BLaER1 treated with 17β-estradiol and CSF1 and Interleukin-3, amounts not matched to agents 10 nM and 100 nM (cell line): ENCODE data around the gene ZDHHC19.
"Not testable (repeated sequence)": the region's sequence is repeated elsewhere in the genome, so short reads cannot be mapped to it uniquely, and the experiment has no call there.

Source experiments
- H3K27ac ChIP-seq, 11 experiments: shearing (Covaris generic); formaldehyde crosslinking; 2 replicates each; pipeline ENCODE4 v1.8.1; 2022
- H3K27me3 ChIP-seq, 11 experiments: shearing (Covaris generic); formaldehyde crosslinking; 2 replicates each; pipeline ENCODE4 v1.8.1; 2022
- H3K36me3 ChIP-seq, 11 experiments: shearing (Covaris generic); formaldehyde crosslinking; 2 replicates each; pipeline ENCODE4 v1.8.1; 2022
- H3K4me1 ChIP-seq, 10 experiments: shearing (Covaris generic); formaldehyde crosslinking; 2 replicates each; pipeline ENCODE4 v1.8.1; 2022
- H3K4me2 ChIP-seq, 11 experiments: shearing (Covaris generic); formaldehyde crosslinking; 2 replicates each; pipeline ENCODE4 v1.8.1; 2022
- H3K4me3 ChIP-seq, 10 experiments: shearing (Covaris generic); formaldehyde crosslinking; 2 replicates each; pipeline ENCODE4 v1.8.1; 2022
- H3K9ac ChIP-seq, 11 experiments: shearing (Covaris generic); formaldehyde crosslinking; 2 replicates each; pipeline ENCODE4 v1.8.1; 2022
- H3K9me3 ChIP-seq, 11 experiments: shearing (Covaris generic); formaldehyde crosslinking; replicated peaks in 1 of 11; 2 replicates each; pipeline ENCODE4 v1.8.1; 2022
- H4K20me1 ChIP-seq, 11 experiments: shearing (Covaris generic); formaldehyde crosslinking; 2 replicates each; pipeline ENCODE4 v1.8.1; 2022
- Cebpa-rat ChIP-seq, 11 experiments: shearing (Covaris generic); IDR thresholded peaks; 2 replicates each; pipeline ENCODE4 v1.8.1; 2022

The ZDHHC19 gene

DNA sequence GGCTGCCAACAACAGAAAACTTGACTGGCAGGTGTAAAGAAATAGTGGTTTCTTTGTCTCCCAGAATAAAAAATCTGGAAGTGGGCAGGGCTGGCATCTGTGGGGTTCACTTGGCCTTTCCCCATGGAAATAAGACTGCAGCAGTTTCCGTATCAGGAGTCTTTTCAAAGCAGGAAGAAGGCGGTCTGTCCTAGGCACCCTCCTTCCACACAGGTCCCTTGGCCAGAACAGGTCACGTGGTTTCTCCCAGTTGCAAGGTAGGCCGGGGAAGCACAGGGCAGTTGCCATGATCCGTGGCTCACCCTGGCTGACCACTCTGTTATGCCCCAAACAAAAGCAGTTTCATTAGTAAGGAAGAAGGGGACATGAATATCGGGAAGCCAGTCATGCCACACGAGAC, 45.4 kb downstream of the ZDHHC19 start:
- no peaks in the 10 kb centered on the region for H3K27me3 ChIP-seq
- no peak overlapping the region for H3K9ac ChIP-seq
- H3K9me3 ChIP-seq = peaks cover 0 to 2% (median 0%) of the 10 kb centered on the region in 11 experiments; a peak in 1 of 22 replicates
- no peak for TF ChIP-seq Cebpa-rat (IDR thresholded peaks at IDR 0.05)
- H3K4me2 ChIP-seq = no peak overlapping the region
- H3K36me3 ChIP-seq = no peaks in the 10 kb centered on the region
- H3K4me3 ChIP-seq = no peak overlapping the region
- no peak overlapping the region for H3K27ac ChIP-seq
- H4K20me1 ChIP-seq = no peaks in the 10 kb centered on the region
- peaks cover 7 to 28% (median 14%) of the 10 kb centered on the region in 10 experiments; a peak in 18 of 20 replicates for H3K4me1 ChIP-seq

DNA sequence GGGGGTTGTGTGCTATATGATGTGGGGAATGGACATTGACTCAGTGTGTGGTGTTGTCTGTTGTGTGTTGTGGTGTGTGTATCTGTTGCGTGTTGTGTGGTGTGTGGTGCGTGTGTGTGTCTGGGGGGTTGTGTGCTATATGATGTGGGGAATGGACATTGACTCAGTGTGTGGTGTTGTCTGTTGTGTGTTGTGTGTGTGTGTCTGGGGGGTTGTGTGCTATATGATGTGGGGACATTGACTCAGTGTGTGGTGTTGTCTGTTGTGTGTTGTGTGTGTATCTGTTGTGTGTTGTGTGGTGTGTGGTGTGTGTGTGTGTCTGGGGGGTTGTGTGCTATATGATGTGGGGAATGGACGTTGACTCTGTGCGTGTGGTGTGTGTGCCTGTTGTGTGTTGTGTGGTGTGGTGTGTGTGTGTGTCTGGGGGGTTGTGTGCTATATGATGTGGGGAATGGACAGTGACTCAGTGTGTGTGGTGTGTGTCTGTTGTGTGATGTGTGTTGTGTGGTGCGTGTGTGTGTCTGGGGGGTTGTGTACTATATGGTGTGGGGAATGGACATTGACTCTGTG, 46.1 kb downstream of the ZDHHC19 start:
- not testable (repeated sequence) for H3K9me3 ChIP-seq, H3K4me2 ChIP-seq, H3K4me3 ChIP-seq, H3K9ac ChIP-seq, H4K20me1 ChIP-seq, H3K27ac ChIP-seq, H3K36me3 ChIP-seq, H3K27me3 ChIP-seq
- H3K4me1 ChIP-seq = peaks cover 13 to 32% (median 21%) of the 10 kb centered on the region in 10 experiments

DNA sequence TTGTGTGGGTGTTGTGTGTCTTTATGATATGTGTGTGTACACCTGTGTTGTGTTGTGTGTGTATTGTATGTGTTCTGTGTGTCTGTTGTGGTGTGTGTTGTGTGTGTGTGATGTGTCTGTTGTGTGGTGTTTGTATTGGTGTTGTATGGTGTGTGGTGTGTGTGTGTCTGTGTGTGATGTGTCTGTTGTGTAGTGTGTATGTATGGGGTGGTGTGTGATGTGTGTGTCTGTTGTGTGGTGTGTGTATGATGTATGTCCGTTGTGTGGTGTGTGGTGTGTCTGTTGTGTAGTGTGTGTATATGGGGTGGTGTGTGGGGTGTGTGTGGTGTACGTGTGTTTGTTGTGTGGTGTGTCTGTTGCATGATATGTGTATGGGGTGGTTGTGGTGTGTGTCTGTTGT, 46.6 kb downstream of the ZDHHC19 start:
- H3K36me3 ChIP-seq = no peaks in the 10 kb centered on the region
- no peak overlapping the region for H3K27ac ChIP-seq
- H3K27me3 ChIP-seq = no peaks in the 10 kb centered on the region
- H3K4me2 ChIP-seq = no peak overlapping the region
- no peaks in the 10 kb centered on the region for H4K20me1 ChIP-seq
- peaks cover 18 to 32% (median 25%) of the 10 kb centered on the region in 10 experiments for H3K4me1 ChIP-seq
- H3K4me3 ChIP-seq = no peak overlapping the region
- no peaks in the 10 kb centered on the region for H3K9me3 ChIP-seq
- H3K9ac ChIP-seq = no peak overlapping the region
- TF ChIP-seq Cebpa-rat (IDR thresholded peaks at IDR 0.05) = no peak

DNA sequence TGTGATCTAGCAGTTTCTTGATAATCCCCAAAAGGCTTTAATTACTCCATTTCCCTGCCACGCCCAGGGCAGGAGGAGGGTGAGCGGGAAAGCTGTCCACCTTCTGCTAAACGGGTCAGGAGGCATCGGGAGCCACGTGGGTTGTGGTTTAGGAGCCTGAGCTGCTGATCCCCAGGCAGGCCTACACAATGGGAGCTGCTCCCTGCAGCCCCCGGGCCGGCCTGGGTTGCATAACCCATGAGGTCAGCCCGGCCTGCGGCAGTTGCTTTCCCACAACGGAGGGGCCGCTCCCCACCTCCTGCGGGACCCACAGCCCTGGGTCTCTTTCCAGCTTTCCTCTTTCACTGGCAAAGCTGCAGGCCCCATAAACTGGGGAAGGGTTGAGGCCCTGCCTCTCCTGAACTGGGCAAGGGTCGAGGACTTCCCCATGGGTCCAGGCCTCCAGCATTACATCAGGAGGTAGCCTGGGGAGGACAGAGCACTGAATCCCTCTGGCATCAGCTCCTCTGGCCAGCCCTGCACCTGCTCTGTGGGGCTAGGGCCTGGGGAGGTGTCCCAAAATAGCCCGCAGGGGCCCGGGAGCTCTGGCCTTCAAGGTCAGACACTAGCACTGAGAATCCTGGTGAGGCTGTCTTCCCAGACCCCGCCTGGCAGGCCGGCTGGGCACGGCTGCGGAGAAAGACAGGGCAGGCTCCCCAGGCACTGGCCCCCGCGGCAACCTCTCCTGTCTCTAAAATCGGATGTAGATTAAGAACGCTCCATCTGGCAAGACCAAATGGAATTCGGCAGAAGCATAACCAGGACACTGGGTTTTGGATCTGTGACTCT, 47.3 kb downstream of the ZDHHC19 start:
- H3K36me3 ChIP-seq = no peaks in the 10 kb centered on the region
- no peaks in the 10 kb centered on the region for H3K27me3 ChIP-seq
- H3K27ac ChIP-seq = peak overlapping the region in 2 of 11 experiments; percentile 5 to 16; a peak in 1 of 22 replicates
- H3K9me3 ChIP-seq = no peaks in the 10 kb centered on the region
- no peaks in the 10 kb centered on the region for H4K20me1 ChIP-seq
- H3K4me3 ChIP-seq = no peak overlapping the region
- peak overlapping the region in 5 of 11 experiments; percentile 5 to 53 (median 33); a peak in 7 of 22 replicates for H3K4me2 ChIP-seq
- no peak for TF ChIP-seq Cebpa-rat (IDR thresholded peaks at IDR 0.05)
- H3K9ac ChIP-seq = peak overlapping the region in 2 of 11 experiments; percentile 3 to 48; a peak in 1 of 22 replicates
- peaks cover 20 to 33% (median 24%) of the 10 kb centered on the region in 10 experiments for H3K4me1 ChIP-seq

DNA sequence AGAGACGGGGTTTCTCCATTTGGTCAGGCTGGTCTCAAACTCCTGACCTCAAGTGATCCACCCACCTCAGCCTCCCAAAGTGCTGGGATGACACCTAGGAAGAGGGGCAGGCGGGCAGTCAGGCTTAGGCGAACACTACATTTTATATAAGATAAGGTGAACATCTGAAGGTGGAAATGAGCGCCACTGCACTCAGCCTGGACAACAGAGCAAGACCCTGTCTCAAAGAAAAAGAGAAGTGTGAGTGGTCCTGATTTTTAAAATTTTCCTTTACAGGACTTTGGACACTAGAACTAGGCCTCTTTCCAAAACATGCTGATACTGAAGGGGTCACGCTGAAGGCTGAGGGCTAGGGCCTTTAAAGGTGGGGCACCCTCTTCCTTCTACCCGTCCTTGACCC, 48.0 kb downstream of the ZDHHC19 start:
- Histone ChIP-seq H3K4me3 (no peak overlapping the region), H3K9ac (no peak overlapping the region), H3K27me3 (no peaks in the 10 kb centered on the region), H3K27ac (peak overlapping the region in 1 of 11 experiments; percentile 5; a peak in 1 of 22 replicates), H3K9me3 (no peaks in the 10 kb centered on the region), H4K20me1 (no peaks in the 10 kb centered on the region), H3K36me3 (no peaks in the 10 kb centered on the region), H3K4me2 (peak overlapping the region in 4 of 11 experiments; percentile 5 to 53 (median 40); a peak in 6 of 22 replicates), H3K4me1 (peaks cover 20 to 33% (median 22%) of the 10 kb centered on the region in 10 experiments)
- no peak for TF ChIP-seq Cebpa-rat (IDR thresholded peaks at IDR 0.05)

DNA sequence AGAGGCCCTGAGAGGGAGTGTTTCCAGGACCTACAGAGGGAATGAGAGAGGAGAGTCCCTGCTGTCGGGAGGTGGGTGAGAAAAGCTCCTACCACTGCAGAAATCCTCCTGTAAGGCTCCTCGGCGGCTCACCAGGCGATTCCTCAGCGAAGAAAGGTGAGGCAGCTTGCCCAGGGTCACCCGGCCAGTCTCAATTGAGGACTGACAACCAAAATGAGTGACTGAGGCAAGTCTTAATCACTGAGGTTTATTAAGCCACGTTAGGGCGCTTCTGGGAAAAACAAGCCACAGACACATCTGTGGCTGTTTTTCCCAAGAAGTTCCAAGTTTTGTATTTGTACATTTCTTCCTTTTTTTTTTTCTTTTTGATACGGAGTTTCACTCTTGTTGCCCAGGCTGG, 48.5 kb downstream of the ZDHHC19 start:
- Histone ChIP-seq H3K27me3 (no peaks in the 10 kb centered on the region), H3K9ac (no peak overlapping the region), H3K4me3 (no peak overlapping the region), H3K36me3 (no peaks in the 10 kb centered on the region), H3K4me2 (no peak overlapping the region), H4K20me1 (no peaks in the 10 kb centered on the region), H3K9me3 (no peaks in the 10 kb centered on the region), H3K27ac (no peak overlapping the region), H3K4me1 (peaks cover 20 to 33% (median 22%) of the 10 kb centered on the region in 10 experiments)
- TF ChIP-seq Cebpa-rat (IDR thresholded peaks at IDR 0.05) = no peak

DNA sequence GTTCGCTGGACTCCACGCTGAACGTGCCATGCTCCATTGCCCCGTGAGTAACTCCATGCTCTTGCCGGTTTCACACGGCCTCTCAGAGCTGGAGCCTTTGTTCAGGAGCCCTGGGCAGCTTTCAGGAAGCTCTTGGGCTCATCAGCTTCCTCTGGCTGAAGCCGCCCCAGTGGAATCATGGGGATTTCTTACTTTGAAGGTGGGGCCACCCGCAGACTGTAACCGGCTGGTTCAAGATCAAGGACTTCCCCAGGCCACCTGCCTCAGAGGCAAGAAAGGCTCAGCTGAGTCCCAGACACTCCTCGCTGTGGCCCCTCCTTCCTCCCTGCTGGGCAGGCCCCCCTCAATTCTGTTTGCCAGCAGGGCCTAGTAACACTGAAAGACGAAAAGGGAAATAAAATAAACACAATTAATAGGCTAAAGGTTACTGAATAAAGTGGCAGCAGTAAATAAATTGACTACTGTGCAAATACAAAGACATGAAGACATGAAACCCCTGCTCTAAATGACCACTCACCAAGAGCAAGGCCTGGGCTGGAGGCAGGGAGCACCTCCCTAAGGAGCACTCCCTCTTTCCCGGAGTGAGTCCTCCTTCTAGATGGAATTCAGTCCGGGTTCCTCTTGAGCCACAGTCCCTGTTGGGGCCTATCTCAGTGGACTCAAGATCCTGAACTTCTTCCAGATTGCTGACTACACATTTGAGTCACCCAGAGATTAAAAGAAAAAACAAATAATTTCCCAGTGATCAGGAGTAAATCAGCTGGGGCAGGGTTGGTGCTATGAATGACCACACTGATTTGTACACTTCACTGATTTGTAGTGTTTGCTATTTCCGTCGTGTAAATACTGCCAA, 51.0 kb downstream of the ZDHHC19 start:
- H3K4me2 ChIP-seq = peak overlapping the region; percentile 61 to 77 (median 71)
- H3K27ac ChIP-seq = peak overlapping the region; percentile 44 to 80 (median 58); a peak in 20 of 22 replicates
- no peak for TF ChIP-seq Cebpa-rat (IDR thresholded peaks at IDR 0.05)

DNA sequence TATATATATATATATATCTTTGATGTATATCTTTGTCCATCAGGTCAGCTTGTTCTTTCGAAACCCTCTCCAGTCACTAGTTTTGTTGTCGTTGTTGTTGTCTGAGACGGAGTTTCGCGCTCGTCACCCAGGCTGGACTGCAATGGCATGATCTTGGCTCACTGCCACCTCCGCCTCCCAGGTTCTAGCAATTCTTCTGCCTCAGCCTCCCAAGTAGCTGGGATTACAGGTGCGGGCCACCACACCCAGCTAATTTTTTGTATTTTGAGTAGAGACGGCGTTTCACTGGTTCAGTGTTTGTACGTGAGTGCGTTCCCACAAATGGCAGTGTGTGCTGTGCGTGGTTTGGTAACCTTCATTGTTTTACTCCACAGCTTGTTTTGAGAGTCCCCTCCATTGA, 51.7 kb downstream of the ZDHHC19 start:
- H3K27ac ChIP-seq = peak overlapping the region; percentile 44 to 80 (median 58); a peak in 20 of 22 replicates
- no peak overlapping the region for H3K4me3 ChIP-seq
- H3K27me3 ChIP-seq = no peaks in the 10 kb centered on the region
- TF ChIP-seq Cebpa-rat (IDR thresholded peaks at IDR 0.05) = no peak
- H3K9ac ChIP-seq = peak overlapping the region; percentile 4 to 66 (median 45); a peak in 16 of 22 replicates
- no peaks in the 10 kb centered on the region for H3K36me3 ChIP-seq
- no peaks in the 10 kb centered on the region for H3K9me3 ChIP-seq
- peaks cover 20 to 33% (median 22%) of the 10 kb centered on the region in 10 experiments for H3K4me1 ChIP-seq
- peak overlapping the region; percentile 61 to 77 (median 71) for H3K4me2 ChIP-seq
- no peaks in the 10 kb centered on the region for H4K20me1 ChIP-seq

More for the DNA sequence above, 51.0 kb downstream of the ZDHHC19 start:
- peaks cover 20 to 33% (median 22%) of the 10 kb centered on the region in 10 experiments for H3K4me1 ChIP-seq
- H4K20me1 ChIP-seq = no peaks in the 10 kb centered on the region
- peak overlapping the region; percentile 4 to 66 (median 45); a peak in 18 of 22 replicates for H3K9ac ChIP-seq
- no peaks in the 10 kb centered on the region for H3K9me3 ChIP-seq
- H3K4me3 ChIP-seq = no peak overlapping the region
- H3K27me3 ChIP-seq = no peaks in the 10 kb centered on the region
- no peaks in the 10 kb centered on the region for H3K36me3 ChIP-seq

DNA sequence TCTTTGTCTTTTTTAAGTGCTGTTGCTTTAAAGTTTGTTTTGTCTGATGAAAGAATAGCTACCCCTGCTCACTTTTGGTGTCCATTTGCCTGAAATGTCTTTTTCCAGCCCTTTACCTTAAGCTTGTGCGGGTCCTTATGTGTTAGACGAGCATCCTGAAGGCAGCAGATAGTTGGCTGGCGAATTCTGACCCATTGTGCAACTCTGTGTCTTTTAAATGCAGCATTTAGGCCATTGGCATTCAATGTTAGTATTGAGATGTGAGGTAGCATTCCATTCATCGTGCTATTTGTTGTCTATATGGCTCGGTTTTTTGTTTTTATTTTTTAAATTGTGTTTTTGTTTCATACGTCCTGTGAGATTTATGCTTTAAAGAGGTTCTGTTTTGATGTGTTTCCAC, 55.0 kb downstream of the ZDHHC19 start:
- H3K4me2 ChIP-seq = no peak overlapping the region
- no peak overlapping the region for H3K4me3 ChIP-seq
- no peak overlapping the region for H3K9ac ChIP-seq

More for the DNA sequence above, 55.0 kb downstream of the ZDHHC19 start:
- Histone ChIP-seq H3K9me3 (peaks cover 0 to 10% (median 6%) of the 10 kb centered on the region in 11 experiments; a peak in 11 of 22 replicates), H4K20me1 (no peaks in the 10 kb centered on the region), H3K36me3 (no peaks in the 10 kb centered on the region), H3K27ac (no peak overlapping the region), H3K4me1 (peaks cover 12 to 16% (median 15%) of the 10 kb centered on the region in 10 experiments), H3K27me3 (no peaks in the 10 kb centered on the region)
- no peak for TF ChIP-seq Cebpa-rat (IDR thresholded peaks at IDR 0.05)
